Right lobe of liver (tissue), 6 donors: ENCODE data around the gene PELI3. TPM values are rescaled to one million over a fixed set of nuclear protein-coding genes. Genes with fewer than 3 reads are reported as not detected.

Experiments used
- ATAC-seq, 4 donors: fragments of 200-7000 bp; cut with Tn5 transposase; one replicate each; pipeline ENCODE4 v1.9.1; 2020; ENCODE audit warnings: mild to moderate bottlenecking in 4 of 4, moderate library complexity in 4 of 4
- DNase-seq, 3 donors: peaks; one replicate each; pipeline ENCODE4 v3.0.0-alpha.2; 2020
- H3K27ac ChIP-seq, 3 donors: fragments of 200-600 bp; one replicate each; pipeline ENCODE4 v1.8.0; 2022
- H3K27me3 ChIP-seq, 2 donors: fragments of 200-600 bp; one replicate each; pipeline ENCODE4 v1.8.0; 2022
- H3K36me3 ChIP-seq, 4 donors: fragments of 200-600 bp; sonication (generic) in 1 of 4; one replicate each; pipeline versions ENCODE4 v1.5.1 to v1.8.0; 2017 to 2022; ENCODE audit warnings: control low read depth in 1 of 4
- H3K4me1 ChIP-seq, 4 donors: fragments of 200-600 bp; sonication (generic) in 1 of 4; one replicate each; pipeline versions ENCODE4 v1.5.1 to v1.8.0; 2017 to 2022; ENCODE audit warnings: control low read depth in 1 of 4
- H3K4me3 ChIP-seq, 3 donors: fragments of 200-600 bp; one replicate each; pipeline ENCODE4 v1.8.0; 2022
- H3K9me3 ChIP-seq, 4 donors: fragments of 200-600 bp; sonication (generic) in 1 of 4; one replicate each; pipeline versions ENCODE4 v1.5.1 to v1.8.0; 2017 to 2022; ENCODE audit warnings: control low read depth in 1 of 4
- POLR2A ChIP-seq: fragments of 450-650 bp; IDR thresholded peaks from one replicate; pipeline ENCODE4 v1.6.1; 2017; ENCODE audit warnings: antibody characterized with exemption, mild to moderate bottlenecking
- WGBS: methylation state at CpG from one replicate; pipeline ENCODE4 v1.1.6; 2018; ENCODE audit warnings: low coverage, low lambda C conversion rate; ENCODE audit not compliant: insufficient coverage; ENCODE audit errors: missing lambda C conversion rate; 5-methylcytosine and 5-hydroxymethylcytosine counted together
- intact Hi-C, 2 donors: fragments of 100-400 bp; cut with DNase I; formaldehyde crosslinking; loops; one replicate each; pipeline versions ENCODE4 v1.11.2 to v1.14.1; 2022
- total RNA-seq, 6 experiments: library from RNA; depleted of rRNA in 2 of 6; stranded (reverse); fragments of >200 nt in 2 of 6; fragmentation: NEBNext Ultra II Directional in 3 of 6; extraction: Animal tissue kit (Norgen Biotek cat#: 25700) in 3 of 6; gene quantifications; one replicate each; pipeline versions ENCODE4 v1.1.0 to v1.2.4, GENCODE V29; 2016 to 2023
- TF ChIP-seq, protein P1 (sequence below), 4 donors: fragments of 200-600 bp in 3 of 4; fragments of 450-650 bp in 1 of 4; IDR thresholded peaks; one replicate each; pipeline versions ENCODE4 v1.5.1 to v1.8.0; 2016 to 2022; ENCODE audit warnings: antibody characterized with exemption in 4 of 4, mild to moderate bottlenecking in 2 of 4
- donor health status: DM: no; HTN: yes; CAD: no.
- donor health status: DM: no; HTN: no; CAD: no.
- donor health status: DM: no; HTN: no; CAD: no.
- donor health status: DM: no; HTN: yes; CAD: no.
- donor health status: DM: no; HTN: yes; CAD: no.

Gene PELI3
- total RNA-seq, 6 experiments from 2014 or later, result 2.0 to 5.3 (median 3.2) TPM

DNA sequence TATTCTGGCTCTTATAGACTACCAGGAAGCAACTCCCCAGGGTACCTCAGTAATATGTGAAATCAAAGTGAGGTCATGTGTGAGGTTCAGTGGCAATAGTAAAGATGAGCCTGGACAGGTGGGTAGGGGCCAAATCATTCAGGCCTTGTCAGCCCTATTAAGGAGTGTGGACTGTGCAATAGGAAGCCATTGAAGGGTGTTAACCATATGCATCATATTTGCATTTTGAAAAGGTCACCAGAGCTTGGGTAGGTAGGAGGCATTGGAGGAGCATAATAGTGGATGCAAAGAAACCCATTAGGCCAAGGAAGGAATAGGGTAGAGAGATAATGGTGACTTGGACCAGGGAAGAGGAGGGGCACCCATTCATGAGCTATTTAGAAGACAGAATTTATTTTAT lies 19.7 kb upstream of the PELI3 start:
- Histone ChIP-seq H3K36me3 (no peaks in the 10 kb centered on the region), H3K4me1 (no peaks in the 10 kb centered on the region), H3K4me3 (no peak overlapping the region), H3K9me3 (no peaks in the 10 kb centered on the region), H3K27me3 (no peaks in the 10 kb centered on the region), H3K27ac (no peak overlapping the region)
- ATAC-seq (no peak), DNase-seq (no peak)
- intact Hi-C loops, result no loop called here
- TF ChIP-seq, protein P1, sequence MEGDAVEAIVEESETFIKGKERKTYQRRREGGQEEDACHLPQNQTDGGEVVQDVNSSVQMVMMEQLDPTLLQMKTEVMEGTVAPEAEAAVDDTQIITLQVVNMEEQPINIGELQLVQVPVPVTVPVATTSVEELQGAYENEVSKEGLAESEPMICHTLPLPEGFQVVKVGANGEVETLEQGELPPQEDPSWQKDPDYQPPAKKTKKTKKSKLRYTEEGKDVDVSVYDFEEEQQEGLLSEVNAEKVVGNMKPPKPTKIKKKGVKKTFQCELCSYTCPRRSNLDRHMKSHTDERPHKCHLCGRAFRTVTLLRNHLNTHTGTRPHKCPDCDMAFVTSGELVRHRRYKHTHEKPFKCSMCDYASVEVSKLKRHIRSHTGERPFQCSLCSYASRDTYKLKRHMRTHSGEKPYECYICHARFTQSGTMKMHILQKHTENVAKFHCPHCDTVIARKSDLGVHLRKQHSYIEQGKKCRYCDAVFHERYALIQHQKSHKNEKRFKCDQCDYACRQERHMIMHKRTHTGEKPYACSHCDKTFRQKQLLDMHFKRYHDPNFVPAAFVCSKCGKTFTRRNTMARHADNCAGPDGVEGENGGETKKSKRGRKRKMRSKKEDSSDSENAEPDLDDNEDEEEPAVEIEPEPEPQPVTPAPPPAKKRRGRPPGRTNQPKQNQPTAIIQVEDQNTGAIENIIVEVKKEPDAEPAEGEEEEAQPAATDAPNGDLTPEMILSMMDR (IDR thresholded peaks at IDR 0.05), result no peak
- TF ChIP-seq POLR2A, result no peak

DNA sequence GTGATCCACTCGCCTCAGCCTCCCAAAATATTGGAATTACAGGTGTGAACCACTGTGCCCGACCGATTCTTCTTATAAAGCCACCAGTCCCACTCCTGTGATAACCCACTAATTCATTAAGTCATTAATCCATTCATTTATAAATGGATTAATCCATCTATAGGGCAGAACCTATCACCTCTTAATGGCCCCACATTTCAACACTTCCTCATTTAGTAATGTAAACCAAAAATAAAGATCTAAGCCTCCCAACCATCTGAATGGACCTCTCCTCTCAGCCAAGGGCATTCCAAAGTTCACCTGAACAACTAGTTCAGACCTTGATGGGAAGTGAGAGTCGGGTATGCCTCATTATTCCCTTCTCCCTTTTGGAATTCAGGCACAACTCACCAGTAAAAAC lies 18.2 kb upstream of the PELI3 start:
- TF ChIP-seq POLR2A, result no peak
- TF ChIP-seq, protein P1 (IDR thresholded peaks at IDR 0.05), result no peak
- WGBS, result 51% methylated on average over 4 of the region's 4 CpGs
- no peak for DNase-seq

DNA sequence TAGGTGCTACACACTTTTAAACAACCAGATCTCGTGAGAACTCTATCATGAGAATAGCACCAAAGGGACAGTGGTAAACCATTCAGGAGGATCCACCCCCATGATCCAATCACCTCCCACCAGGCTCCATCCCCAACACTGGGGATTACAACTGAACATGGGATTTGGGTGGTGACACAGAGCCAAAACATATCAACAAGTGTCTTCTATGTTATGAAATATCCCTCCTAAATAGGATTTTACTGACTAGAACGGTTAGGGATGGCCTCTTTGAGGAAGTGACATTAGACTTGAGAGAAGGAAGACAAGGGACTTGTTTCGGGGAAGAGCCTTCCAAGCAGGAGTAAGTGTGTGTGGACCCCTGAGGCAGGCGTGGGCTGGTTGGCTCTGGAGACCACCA lies 16.1 kb upstream of the PELI3 start:
- TF ChIP-seq, protein P1 (IDR thresholded peaks at IDR 0.05), result no peak
- no peak for TF ChIP-seq POLR2A
- Histone ChIP-seq H3K27ac (no peak overlapping the region), H3K4me3 (no peak overlapping the region), H3K9me3 (no peaks in the 10 kb centered on the region), H3K36me3 (no peaks in the 10 kb centered on the region), H3K27me3 (no peaks in the 10 kb centered on the region), H3K4me1 (no peaks in the 10 kb centered on the region)
- ATAC-seq (no peak), DNase-seq (no peak)
- WGBS, result 34% methylated on average over 4 of the region's 4 CpGs
- intact Hi-C loops, result no loop called here

More for the DNA sequence above, 18.2 kb upstream of the PELI3 start:
- Histone ChIP-seq H3K9me3 (no peaks in the 10 kb centered on the region), H3K4me3 (no peak overlapping the region), H3K27me3 (no peaks in the 10 kb centered on the region), H3K27ac (no peak overlapping the region), H3K4me1 (no peaks in the 10 kb centered on the region), H3K36me3 (no peaks in the 10 kb centered on the region)
- intact Hi-C loops, result no loop called here
- no peak for ATAC-seq

DNA sequence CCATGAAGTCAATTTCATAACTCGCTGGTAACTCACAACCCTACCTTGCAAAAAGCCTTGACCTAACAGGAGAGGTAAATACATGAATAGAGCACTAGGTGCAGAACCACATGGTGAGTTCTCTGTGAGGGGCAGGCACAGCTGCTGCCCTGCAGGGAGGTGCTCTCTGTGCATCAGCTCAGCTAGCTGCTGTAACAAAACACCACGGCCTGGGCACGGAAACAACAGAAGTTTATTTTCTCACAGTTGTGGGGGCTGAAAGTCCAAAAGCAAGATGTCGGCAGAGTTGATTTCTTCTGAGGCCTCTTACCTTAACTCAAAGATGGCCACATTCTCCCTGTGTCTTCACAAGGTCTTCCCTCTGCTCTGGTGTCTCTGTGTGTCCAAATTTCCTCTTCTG lies 15.0 kb upstream of the PELI3 start:
- Histone ChIP-seq H3K27me3 (no peaks in the 10 kb centered on the region), H3K4me3 (no peak overlapping the region), H3K4me1 (no peaks in the 10 kb centered on the region), H3K9me3 (no peaks in the 10 kb centered on the region), H3K27ac (no peak overlapping the region), H3K36me3 (no peaks in the 10 kb centered on the region)
- TF ChIP-seq, protein P1 (IDR thresholded peaks at IDR 0.05), result no peak
- TF ChIP-seq POLR2A, result no peak
- WGBS, result 49% methylated on average over 3 of the region's 4 CpGs
- no peak for DNase-seq
- intact Hi-C loops, result no loop called here
- ATAC-seq, result no peak

DNA sequence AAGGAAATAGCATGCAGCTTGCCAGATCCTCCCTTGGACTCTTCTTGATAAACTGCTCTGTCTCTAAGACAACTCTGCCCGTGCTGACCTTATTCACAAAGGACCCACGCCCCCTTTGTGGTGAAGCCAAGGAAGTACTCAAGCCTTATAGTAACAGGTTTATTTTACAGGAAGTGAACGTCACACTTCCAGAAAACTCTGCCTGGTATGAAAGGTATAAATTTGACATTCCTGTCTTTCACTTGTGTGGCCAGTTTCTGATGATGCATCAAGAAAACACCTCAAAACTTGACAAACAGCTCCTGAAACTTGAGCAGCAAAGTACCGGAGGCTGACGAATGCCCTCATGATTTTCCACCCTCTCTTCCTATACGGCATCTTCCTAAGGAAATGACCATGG lies 12.5 kb upstream of the PELI3 start:
- Histone ChIP-seq H3K4me1 (no peaks in the 10 kb centered on the region), H3K36me3 (no peaks in the 10 kb centered on the region), H3K27ac (no peak overlapping the region), H3K4me3 (no peak overlapping the region), H3K27me3 (no peaks in the 10 kb centered on the region), H3K9me3 (no peaks in the 10 kb centered on the region)
- no peak for TF ChIP-seq POLR2A
- TF ChIP-seq, protein P1 (IDR thresholded peaks at IDR 0.05), result no peak
- intact Hi-C loops, result no loop called here
- DNase-seq (no peak), ATAC-seq (no peak)
- WGBS, result 26% methylated on average over 6 of the region's 6 CpGs
